ENCODE data around the gene TMEM259. TPM values are rescaled to one million over a fixed set of nuclear protein-coding genes. Genes with fewer than 3 reads are reported as not detected.

The TMEM259 gene
- total and polyA plus RNA-seq, 2 of the 13 experiments (the other 11 are each of a cell fraction or from before 2014, with no cell fraction given), result 64.7 to 164 TPM

DNA sequence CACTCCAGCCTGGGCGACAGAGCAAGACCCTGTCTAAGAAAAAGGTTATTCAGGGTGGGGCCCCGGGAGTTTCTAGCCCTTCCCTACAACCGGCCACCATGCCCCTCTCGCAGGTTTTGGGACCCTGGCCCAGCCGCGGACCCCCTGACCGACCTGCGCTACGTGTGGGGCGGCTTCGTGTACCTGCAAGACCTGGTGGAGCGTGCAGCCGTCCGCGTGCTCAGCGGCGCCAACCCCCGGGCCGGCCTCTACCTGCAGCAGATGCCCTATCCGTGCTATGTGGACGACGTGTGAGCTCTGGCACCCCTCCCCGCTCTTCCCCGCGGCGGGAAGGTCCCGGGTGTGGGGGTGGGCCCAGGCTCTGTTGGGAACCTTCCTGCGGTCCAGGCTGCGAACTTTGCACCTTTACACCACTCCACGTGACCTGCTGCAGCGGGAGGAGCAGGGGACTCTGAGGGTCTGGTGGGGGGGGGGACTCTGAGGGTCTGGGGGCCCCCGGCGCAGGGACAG, 25.2 kb upstream of the TMEM259 start (continued):
- TF ChIP-seq, protein P1, sequence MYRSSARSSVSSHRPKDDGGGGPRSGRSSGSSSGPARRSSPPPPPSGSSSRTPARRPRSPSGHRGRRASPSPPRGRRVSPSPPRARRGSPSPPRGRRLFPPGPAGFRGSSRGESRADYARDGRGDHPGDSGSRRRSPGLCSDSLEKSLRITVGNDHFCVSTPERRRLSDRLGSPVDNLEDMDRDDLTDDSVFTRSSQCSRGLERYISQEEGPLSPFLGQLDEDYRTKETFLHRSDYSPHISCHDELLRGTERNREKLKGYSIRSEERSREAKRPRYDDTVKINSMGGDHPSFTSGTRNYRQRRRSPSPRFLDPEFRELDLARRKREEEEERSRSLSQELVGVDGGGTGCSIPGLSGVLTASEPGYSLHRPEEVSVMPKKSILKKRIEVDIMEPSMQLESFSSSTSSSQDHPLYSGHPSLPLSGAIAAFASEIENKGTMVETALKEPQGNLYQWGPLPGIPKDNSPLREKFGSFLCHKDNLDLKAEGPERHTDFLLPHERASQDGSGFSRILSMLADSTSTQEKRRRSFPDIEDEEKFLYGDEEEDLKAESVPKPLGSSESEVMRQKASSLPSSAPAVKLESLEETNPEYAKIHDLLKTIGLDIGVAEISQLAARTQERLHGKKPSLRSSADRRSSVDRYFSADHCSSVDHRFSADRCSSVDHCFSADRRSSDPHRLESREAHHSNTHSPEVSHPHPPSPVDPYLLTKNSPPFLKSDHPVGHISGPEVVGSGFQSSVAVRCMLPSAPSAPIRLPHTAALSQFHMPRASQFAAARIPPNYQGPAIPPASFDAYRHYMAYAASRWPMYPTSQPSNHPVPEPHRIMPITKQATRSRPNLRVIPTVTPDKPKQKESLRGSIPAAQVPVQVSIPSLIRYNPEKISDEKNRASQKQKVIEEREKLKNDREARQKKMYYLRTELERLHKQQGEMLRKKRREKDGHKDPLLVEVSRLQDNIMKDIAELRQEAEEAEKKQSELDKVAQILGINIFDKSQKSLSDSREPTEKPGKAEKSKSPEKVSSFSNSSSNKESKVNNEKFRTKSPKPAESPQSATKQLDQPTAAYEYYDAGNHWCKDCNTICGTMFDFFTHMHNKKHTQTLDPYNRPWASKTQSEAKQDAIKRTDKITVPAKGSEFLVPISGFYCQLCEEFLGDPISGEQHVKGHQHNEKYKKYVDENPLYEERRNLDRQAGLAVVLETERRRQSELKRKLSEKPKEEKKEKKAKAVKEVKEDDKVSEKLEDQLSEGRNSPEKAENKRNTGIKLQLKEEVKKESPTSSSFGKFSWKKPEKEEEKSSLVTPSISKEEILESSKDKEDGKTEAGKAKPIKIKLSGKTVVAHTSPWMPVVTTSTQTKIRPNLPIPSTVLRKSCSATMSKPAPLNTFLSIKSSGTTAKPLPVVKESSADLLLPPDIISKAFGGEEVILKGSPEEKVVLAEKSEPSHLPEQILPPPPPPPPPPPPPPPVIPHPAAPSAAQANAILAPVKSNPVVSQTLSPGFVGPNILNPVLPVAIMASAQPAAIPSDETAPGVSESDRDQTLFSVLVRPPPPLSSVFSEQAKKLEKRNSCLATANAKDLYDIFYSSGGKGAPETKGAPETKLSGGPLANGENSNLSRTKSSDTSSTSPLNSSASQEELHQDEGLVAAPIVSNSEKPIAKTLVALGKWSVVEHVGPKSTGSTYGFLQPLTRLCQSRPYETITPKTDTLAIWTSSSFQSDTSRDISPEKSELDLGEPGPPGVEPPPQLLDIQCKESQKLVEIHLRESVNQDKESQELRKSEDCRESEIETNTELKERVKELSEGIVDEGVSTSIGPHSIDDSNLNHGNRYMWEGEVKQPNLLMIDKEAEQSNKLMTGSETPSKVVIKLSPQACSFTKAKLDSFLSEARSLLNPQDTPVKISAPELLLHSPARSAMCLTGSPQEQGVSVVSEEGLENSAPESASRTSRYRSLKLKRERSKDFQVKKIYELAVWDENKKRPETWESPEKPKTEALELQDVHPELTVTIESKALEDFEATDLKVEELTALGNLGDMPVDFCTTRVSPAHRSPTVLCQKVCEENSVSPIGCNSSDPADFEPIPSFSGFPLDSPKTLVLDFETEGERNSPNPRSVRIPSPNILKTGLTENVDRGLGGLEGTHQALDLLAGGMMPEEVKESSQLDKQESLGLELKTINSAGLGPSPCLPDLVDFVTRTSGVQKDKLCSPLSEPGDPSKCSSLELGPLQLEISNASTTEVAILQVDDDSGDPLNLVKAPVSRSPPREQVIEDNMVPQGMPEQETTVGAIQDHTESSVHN (CRISPR knock-in tag; IDR thresholded peaks at IDR 0.05), result no peak
- TF ChIP-seq ZNF766 (CRISPR knock-in tag; IDR thresholded peaks at IDR 0.05; ENCODE audit: borderline replicate concordance) (no peak), RELA (CRISPR knock-in tag; IDR thresholded peaks at IDR 0.05) (no peak), PAWR (CRISPR knock-in tag; IDR thresholded peaks at IDR 0.05; ENCODE audit: borderline replicate concordance) (no peak), SRSF1 (optimal IDR thresholded peaks at IDR 0.05; ENCODE audit: low read depth, low read length) (no peak), ATAD3A (CRISPR knock-in tag; IDR thresholded peaks at IDR 0.05) (no peak), ZFP41 (CRISPR knock-in tag; IDR thresholded peaks at IDR 0.05; ENCODE audit: borderline replicate concordance) (no peak; the same call in 1 of the 2 replicates), ZNF558 (CRISPR knock-in tag; IDR thresholded peaks at IDR 0.05; ENCODE audit: borderline replicate concordance) (no peak), ZNF674 (CRISPR knock-in tag; IDR thresholded peaks at IDR 0.05; ENCODE audit: low read depth) (no peak), ETV5 (CRISPR knock-in tag; IDR thresholded peaks at IDR 0.05; ENCODE audit: borderline replicate concordance) (peak; percentile 17; the same call in 1 of the 2 replicates), TSC22D2 (CRISPR knock-in tag; IDR thresholded peaks at IDR 0.05; ENCODE audit: borderline replicate concordance) (no peak), ZNF441 (CRISPR knock-in tag; IDR thresholded peaks at IDR 0.05; ENCODE audit: borderline replicate concordance) (no peak)
- TF ChIP-seq, protein P2, sequence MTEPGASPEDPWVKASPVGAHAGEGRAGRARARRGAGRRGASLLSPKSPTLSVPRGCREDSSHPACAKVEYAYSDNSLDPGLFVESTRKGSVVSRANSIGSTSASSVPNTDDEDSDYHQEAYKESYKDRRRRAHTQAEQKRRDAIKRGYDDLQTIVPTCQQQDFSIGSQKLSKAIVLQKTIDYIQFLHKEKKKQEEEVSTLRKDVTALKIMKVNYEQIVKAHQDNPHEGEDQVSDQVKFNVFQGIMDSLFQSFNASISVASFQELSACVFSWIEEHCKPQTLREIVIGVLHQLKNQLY (CRISPR knock-in tag; IDR thresholded peaks at IDR 0.05), result peak; percentile 58; the same call in 1 of the 2 replicates
- TF ChIP-seq, protein P3, sequence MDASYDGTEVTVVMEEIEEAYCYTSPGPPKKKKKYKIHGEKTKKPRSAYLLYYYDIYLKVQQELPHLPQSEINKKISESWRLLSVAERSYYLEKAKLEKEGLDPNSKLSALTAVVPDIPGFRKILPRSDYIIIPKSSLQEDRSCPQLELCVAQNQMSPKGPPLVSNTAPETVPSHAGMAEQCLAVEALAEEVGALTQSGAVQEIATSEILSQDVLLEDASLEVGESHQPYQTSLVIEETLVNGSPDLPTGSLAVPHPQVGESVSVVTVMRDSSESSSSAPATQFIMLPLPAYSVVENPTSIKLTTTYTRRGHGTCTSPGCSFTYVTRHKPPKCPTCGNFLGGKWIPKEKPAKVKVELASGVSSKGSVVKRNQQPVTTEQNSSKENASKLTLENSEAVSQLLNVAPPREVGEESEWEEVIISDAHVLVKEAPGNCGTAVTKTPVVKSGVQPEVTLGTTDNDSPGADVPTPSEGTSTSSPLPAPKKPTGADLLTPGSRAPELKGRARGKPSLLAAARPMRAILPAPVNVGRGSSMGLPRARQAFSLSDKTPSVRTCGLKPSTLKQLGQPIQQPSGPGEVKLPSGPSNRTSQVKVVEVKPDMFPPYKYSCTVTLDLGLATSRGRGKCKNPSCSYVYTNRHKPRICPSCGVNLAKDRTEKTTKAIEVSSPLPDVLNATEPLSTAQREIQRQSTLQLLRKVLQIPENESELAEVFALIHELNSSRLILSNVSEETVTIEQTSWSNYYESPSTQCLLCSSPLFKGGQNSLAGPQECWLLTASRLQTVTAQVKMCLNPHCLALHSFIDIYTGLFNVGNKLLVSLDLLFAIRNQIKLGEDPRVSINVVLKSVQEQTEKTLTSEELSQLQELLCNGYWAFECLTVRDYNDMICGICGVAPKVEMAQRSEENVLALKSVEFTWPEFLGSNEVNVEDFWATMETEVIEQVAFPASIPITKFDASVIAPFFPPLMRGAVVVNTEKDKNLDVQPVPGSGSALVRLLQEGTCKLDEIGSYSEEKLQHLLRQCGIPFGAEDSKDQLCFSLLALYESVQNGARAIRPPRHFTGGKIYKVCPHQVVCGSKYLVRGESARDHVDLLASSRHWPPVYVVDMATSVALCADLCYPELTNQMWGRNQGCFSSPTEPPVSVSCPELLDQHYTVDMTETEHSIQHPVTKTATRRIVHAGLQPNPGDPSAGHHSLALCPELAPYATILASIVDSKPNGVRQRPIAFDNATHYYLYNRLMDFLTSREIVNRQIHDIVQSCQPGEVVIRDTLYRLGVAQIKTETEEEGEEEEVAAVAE (CRISPR knock-in tag; IDR thresholded peaks at IDR 0.05; ENCODE audit: borderline replicate concordance), result no peak
- TF ChIP-seq, protein P4, sequence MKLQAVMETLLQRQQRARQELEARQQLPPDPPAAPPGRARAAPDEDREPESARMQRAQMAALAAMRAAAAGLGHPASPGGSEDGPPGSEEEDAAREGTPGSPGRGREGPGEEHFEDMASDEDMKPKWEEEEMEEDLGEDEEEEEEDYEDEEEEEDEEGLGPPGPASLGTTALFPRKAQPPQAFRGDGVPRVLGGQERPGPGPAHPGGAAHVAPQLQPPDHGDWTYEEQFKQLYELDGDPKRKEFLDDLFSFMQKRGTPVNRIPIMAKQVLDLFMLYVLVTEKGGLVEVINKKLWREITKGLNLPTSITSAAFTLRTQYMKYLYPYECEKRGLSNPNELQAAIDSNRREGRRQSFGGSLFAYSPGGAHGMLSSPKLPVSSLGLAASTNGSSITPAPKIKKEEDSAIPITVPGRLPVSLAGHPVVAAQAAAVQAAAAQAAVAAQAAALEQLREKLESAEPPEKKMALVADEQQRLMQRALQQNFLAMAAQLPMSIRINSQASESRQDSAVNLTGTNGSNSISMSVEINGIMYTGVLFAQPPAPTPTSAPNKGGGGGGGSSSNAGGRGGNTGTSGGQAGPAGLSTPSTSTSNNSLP (IDR thresholded peaks at IDR 0.05; ENCODE audit: low read depth, low read length), result no peak

Data from HepG2 (cell line).